ENCODE results near the gene RNF169.
A peak's percentile ranks its signal among the peaks of the same experiment; 100 is the strongest.

Gene RNF169

GRCh38 chr11:74770456-74770855 lies 21.8 kb downstream of the RNF169 start:
- no peak for DNase-seq

DNA sequence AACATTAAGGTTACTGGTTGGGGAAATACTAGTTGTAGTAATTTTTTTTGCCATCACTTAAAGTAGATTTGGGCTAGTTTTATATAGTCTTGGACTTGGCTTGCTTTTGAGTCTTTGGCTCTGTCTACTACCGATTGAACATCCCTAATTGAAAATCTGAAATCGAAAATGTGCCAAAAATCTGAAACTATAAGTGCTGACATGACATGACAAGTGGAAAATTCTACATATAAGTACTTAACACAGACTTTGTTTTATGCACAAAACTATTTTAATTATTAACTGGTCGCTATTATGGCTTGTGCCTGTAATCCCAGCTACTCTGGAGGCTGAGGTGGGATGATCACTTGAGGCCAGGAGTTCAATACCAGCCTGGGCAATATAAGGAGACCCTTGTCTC lies 22.5 kb downstream of the RNF169 start:
- DNase-seq = no peak

DNA sequence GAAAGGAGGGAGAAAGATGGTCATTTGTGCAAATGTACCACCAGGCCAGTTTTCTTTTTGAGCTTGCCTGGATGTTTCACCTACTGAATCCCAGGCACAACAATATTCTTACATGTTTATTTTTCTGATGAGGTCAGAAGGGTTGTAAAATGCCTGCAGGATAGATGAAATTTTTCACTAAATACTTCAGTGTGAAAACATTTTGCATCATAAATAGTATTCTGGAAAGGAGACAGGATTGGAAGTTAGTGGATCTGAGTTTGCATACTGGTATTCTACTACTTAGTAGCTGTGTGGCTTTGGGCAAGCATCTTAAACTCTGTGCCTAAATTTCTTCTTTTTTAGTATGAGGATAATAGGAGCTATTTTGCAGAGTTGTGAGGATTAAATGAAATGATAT lies 24.8 kb downstream of the RNF169 start:
- no peak for DNase-seq

DNA sequence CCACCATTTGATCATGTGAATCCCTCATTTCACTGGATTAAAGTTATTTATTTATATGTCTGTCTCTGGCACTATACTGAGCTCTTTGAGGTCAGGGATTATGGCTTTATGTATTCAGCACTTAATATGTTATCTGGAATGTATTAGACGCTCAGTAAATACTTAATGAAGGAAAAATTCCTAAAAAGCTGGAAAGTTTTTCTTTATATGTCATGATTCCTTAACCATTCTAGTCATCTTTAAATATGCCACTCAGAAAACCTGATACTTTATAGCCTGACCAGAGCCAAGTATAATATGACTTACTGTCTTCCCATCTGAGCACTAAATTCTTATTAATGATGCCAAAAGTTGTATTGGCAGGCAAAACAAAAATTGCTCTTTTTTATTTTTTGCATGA lies 27.1 kb downstream of the RNF169 start:
- no peak for DNase-seq

DNA sequence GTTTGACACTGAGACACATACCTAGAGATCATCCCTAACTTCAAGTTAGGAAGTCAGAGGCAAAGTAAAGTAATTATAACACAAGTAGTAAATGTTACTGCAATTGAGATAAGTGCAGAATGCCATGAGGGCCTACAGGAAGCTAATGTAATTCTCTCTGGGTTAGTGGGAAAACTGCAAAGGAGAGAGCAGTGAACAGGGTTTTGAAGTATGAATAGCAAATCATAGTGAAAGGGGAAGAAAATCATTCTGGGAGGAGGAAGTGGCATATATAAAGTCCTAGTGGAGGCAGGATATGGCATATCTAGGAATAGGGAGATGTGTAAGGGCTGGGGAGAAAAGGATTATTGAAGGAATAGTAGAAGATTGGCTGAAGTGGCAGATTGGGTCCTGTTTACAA lies 27.9 kb downstream of the RNF169 start:
- DNase-seq = no peak

GRCh38 chr11:74777038-74777437 lies 28.4 kb downstream of the RNF169 start:
- no peak for DNase-seq

- no peak for DNase-seq
Measured at GRCh38 chr11:74777877-74778276, 29.2 kb downstream of the RNF169 start.

- peak; percentile 2 for DNase-seq
Measured at GRCh38 chr11:74778581-74778980, 29.9 kb downstream of the RNF169 start.

- DNase-seq = no peak
Measured at GRCh38 chr11:74780248-74781005, 31.8 kb downstream of the RNF169 start.

DNA sequence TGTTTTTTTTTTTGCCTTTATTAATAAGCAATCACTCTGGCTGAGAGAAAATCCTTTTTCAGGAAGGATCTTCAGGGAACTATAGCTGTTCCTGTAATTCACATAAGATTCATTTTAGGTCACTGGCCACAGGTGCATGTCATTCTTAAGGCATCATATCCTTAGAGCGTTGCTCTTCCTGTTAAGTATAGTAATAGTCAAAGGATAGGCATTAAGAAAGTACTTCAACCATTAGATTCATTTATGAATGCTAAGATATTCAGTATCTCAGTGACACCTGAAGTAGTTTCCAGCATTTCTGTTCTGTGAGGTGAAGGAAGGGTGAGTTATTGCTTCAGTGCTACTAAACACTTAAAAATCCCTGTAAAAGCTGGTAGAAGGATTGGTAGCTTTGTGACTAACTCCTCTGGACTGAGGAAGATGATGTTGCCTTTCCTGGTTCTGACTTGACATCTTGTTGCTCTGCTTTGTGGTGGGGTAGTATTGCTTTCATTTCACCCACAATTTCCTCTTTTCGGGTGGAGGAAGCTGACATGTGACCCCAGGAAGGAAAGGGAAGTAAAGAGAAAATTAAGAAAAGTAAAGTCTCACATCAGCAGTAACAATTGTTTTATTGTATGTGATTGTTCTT lies 34.7 kb downstream of the RNF169 start:
- DNase-seq = no peak

- no peak for DNase-seq
Measured at GRCh38 chr11:74784234-74784633, 35.6 kb downstream of the RNF169 start.

GRCh38 chr11:74784726-74785125 lies 36.1 kb downstream of the RNF169 start:
- no peak for DNase-seq

GRCh38 chr11:74786574-74786973 lies 37.9 kb downstream of the RNF169 start:
- DNase-seq = no peak

GRCh38 chr11:74791333-74792100 lies 42.9 kb downstream of the RNF169 start:
- no peak for DNase-seq

DNA sequence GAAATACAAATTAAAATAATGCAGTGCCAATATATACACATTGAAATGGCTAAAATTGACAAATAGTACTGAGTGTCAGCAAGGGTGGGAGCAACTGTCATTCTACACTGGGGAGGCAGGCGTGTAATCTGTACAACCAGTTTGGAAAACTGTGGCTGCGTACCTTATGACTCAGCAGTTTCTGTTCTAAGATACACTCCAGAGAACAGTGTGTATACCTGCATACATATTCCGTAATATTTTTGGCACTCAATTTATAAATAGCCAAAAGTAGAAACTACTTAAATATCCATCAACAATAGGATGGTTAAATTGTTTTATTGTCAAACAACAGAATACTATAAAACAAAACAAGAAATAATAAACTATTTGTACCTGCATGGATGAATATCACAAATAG lies 57.6 kb downstream of the RNF169 start:
- no peak for DNase-seq

GRCh38 chr11:74809801-74810200 lies 61.2 kb downstream of the RNF169 start:
- no peak for DNase-seq

GRCh38 chr11:74815966-74816365 lies 67.3 kb downstream of the RNF169 start:
- no peak for DNase-seq

- no peak for DNase-seq
Measured at GRCh38 chr11:74816664-74817063, 68.0 kb downstream of the RNF169 start.

DNA sequence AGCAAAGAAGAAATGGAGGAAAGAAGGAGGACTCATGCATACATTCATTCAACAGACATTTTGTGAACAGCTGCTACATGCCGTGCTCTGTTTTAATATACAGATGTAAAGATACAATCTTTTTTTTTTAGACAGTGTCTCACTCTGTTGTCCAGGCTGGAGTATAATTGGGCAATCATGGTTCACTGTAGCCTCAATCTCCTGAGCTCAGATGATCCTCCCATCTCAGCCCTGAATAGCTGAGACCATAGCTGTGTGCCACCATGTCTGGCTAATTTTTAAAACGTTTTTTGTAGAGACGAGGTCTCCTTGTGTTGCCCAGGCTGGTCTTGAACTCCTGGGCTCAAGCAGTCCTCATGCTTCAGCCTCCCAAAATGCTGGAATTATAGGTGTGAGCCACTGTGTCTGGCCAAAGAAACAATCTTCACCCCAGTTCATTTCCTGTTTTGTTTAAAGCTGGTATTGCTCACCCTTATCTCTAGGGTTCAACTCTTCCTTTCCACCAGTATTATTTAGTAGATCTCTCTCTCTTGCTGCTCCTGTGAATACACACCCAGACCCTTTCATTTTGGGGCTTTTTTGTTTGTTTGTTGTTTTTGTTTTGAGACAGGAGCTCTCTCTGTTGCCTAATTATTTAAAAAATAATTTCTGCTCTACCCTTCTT lies 69.8 kb downstream of the RNF169 start:
- no peak for DNase-seq

DNA sequence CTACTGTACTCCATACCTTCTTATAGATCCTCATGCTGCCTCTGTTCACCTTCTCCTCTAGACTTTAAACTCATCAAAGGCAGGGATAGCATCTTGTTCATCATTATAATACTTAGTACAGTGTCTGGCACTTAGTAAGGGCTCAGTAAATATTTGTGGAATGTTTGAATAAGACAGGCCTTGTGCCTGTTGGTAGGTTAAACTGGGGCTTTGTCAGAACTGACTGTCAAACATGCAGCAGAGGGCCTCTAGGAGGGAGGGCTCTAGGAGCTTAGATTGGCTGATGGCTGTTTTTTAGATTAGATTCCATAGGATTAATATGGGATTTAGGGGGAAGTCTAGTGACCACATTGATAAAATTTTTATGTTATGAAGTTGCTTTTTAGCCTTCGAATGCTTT lies 70.8 kb downstream of the RNF169 start:
- no peak for DNase-seq

GRCh38 chr11:74820763-74821162 lies 72.1 kb downstream of the RNF169 start:
- DNase-seq = no peak

GRCh38 chr11:74822170-74822569 lies 73.5 kb downstream of the RNF169 start:
- DNase-seq = no peak

DNA sequence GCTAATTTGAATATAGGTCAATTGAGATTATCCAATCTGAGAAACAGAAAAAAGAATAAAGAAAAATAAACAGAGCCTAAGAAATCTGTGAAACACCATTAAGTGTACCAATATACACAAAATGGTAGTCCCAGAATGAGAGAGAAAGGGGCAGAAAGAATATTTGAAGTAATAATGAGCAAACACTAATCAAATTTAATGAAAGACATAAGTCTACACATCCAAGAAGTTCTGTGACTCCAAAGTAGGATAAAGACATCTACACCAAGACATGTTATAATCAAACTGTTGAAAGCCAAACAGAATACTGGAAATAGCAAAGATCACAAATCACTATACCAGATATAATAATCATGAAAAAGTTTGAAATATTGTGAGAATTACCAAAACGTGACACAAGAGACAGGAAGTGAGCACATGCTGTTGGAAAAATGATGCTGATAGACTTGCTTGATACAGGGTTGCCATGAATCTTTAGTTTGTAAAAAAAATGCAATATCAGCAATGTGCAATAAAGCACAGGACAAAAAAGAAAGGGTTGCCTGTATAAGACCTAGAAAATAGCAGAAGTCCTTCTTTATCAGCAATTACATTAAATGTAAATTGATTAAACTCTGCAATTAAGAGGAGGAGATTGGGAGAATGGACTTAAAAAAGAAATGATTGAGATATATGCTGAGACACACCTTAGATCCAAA lies 75.8 kb downstream of the RNF169 start:
- no peak for DNase-seq

All from NCI-H146 (cell line).